Measurements from ENCODE around the gene SHKBP1.

- TF ChIP-seq CTCF (IDR thresholded peaks at IDR 0.05; ENCODE audit: low read depth, low read length, poor library complexity, severe bottlenecking) (no peak), EZH2phosphoT487 (IDR thresholded peaks at IDR 0.05; ENCODE audit: borderline replicate concordance, low read length) (no peak)
Observed at GRCh38 chr19:40622773-40623075, 46.1 kb downstream of the SHKBP1 start.

Measured in DOHH2 (cell line).